ENCODE data around the gene AEBP2.

DNA sequence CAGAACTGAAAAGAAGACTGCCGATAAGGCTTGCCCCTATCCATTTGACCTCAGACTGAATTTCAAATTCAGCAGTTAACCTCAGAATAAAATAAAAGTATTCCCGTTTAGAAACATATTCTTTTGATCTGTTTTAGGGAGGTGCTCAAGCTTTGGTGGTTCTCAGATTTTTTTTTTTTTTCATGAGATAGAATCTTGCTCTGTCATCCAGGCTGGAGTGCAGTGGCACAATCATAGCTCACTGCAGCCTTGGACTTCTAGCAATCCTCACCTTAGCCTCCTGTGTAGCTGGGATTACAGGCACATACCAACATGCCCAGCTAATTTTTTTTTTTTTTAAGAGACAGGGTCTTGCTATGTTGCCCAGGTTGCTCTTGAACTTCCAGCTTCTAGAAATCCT, 15.5 kb downstream of the AEBP2 start:
- TF ChIP-seq, protein P1, sequence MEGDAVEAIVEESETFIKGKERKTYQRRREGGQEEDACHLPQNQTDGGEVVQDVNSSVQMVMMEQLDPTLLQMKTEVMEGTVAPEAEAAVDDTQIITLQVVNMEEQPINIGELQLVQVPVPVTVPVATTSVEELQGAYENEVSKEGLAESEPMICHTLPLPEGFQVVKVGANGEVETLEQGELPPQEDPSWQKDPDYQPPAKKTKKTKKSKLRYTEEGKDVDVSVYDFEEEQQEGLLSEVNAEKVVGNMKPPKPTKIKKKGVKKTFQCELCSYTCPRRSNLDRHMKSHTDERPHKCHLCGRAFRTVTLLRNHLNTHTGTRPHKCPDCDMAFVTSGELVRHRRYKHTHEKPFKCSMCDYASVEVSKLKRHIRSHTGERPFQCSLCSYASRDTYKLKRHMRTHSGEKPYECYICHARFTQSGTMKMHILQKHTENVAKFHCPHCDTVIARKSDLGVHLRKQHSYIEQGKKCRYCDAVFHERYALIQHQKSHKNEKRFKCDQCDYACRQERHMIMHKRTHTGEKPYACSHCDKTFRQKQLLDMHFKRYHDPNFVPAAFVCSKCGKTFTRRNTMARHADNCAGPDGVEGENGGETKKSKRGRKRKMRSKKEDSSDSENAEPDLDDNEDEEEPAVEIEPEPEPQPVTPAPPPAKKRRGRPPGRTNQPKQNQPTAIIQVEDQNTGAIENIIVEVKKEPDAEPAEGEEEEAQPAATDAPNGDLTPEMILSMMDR (IDR thresholded peaks at IDR 0.05) = no peak
- no peak for TF ChIP-seq ZFX (IDR thresholded peaks at IDR 0.05; ENCODE audit: borderline replicate concordance)
